ENCODE results near the gene CYSTM1. TPM values are rescaled to one million over a fixed set of nuclear protein-coding genes. Genes with fewer than 3 reads are reported as not detected.
"Not testable (repeated sequence)": the region's sequence is repeated elsewhere in the genome, so short reads cannot be mapped to it uniquely, and the experiment has no call there.

CYSTM1 gene
- total RNA-seq, 2 experiments from 2014 or later = 15.8 to 18.5 TPM

DNA sequence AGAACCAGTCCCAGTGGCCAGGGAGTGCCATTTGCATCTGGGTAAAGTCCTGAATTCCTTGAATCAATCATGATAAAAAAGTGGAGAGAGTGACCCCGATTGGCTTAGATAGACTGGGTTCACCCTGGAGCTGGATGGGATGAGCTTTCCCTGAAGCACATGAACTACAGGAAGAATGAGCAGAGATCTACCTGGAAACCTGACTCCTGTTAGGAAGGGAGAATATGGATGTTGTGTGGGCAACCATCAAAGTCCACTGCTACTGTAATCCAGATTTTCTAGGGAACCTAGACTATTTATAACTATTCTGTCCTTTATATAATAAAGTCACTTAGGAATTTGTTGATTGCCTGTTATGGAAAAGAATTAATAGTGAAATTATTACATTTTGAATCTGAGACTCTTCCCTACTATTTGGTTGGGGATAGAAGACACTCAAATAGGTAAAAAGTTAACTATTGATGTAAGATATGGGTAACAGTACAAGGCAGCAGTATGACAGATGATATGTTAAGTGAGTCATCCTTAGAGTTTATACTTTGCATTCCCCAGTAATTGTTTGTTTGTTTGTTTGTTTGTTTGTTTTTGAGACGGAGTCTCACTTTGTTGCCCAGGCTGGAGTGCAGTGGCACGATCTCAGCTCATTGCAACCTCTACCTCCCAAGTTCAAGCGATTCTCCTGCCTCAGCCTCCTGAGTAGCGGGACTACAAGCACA lies 17.9 kb downstream of the CYSTM1 start:
- no peak for DNase-seq
- Mint-ChIP-seq H3K4me3 (no peak overlapping the region), H3K27ac (no peak overlapping the region), H3K36me3 (ENCODE audit: low read depth) (no peaks in the 10 kb centered on the region), H3K9me3 (no peaks in the 10 kb centered on the region), H3K4me1 (ENCODE audit: low read depth) (no peaks in the 10 kb centered on the region), H3K27me3 (peaks cover 3% of the 10 kb centered on the region)
- intact Hi-C loops (cut with micrococcal nuclease) = no loop called here
- no peak for ATAC-seq
- CTCF ChIA-PET = no interaction called here
- POLR2A ChIA-PET = no interaction called here
- TF ChIP-seq, protein P1, sequence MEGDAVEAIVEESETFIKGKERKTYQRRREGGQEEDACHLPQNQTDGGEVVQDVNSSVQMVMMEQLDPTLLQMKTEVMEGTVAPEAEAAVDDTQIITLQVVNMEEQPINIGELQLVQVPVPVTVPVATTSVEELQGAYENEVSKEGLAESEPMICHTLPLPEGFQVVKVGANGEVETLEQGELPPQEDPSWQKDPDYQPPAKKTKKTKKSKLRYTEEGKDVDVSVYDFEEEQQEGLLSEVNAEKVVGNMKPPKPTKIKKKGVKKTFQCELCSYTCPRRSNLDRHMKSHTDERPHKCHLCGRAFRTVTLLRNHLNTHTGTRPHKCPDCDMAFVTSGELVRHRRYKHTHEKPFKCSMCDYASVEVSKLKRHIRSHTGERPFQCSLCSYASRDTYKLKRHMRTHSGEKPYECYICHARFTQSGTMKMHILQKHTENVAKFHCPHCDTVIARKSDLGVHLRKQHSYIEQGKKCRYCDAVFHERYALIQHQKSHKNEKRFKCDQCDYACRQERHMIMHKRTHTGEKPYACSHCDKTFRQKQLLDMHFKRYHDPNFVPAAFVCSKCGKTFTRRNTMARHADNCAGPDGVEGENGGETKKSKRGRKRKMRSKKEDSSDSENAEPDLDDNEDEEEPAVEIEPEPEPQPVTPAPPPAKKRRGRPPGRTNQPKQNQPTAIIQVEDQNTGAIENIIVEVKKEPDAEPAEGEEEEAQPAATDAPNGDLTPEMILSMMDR (IDR thresholded peaks at IDR 0.05) = no peak

DNA sequence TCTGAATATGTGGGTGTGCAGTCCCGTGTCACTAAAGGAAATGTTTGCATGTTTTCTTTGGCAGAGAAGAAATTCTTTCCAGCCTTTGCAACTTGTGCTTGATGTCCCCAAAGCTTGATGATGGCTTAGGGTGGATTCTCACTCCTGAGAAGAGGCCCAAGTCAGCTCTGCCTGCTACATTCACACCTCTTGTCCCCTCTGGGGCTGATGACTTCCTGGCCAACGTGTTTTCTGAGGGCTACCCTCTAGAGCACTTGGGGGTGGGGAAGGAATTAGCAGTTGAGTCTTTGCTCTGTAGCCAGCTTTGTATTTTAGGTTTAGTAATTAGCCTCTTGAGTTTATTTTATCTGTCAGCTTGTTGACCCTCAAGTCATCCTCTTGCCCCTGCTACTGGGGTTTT lies 19.7 kb downstream of the CYSTM1 start:
- Mint-ChIP-seq H3K9me3 (no peaks in the 10 kb centered on the region), H3K4me1 (ENCODE audit: low read depth) (no peaks in the 10 kb centered on the region), H3K4me3 (no peak overlapping the region), H3K27me3 (no peaks in the 10 kb centered on the region), H3K27ac (no peak overlapping the region), H3K36me3 (ENCODE audit: low read depth) (peaks cover 4% of the 10 kb centered on the region)
- intact Hi-C loops (cut with micrococcal nuclease) = no loop called here
- TF ChIP-seq, protein P1 (IDR thresholded peaks at IDR 0.05) = no peak
- DNase-seq = no peak
- ATAC-seq = no peak
- POLR2A ChIA-PET = no interaction called here
- CTCF ChIA-PET = interaction anchor here (1.7 kb wide), 1 partner anchor 122 kb away, joined by 4 read pairs; no protein-coding TSS in a partner anchor

DNA sequence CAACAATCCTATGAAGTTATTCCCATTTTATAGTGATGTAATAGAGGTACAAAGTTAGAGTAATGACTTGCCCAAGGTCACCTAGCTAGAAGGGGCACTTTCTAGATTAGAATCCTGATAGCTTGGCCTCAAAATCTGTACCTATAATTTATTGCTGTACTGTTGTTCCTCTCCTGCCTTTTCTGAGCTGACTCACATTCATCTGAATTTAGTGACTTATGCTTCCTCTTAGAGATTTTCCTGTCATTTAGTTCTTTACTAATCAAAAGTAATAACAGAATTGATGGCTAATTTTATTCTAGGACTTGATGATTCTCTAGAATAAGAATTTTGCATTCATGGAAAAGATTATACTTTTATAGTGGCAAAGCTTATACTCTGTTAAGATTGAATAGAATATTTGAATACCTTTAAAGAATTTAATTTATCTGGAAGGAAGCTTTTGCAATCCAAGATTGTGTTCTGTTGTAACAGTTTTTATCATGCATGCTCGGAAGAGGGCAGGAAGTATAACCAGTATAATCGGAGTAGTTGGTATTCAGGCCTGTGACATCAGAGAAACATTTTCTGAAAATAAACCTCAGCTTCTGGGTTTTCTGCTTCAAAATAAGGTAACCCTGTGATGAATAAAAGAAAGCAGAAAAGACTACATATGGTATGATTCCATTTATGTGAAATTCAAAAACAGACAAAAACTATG lies 21.3 kb downstream of the CYSTM1 start:
- POLR2A ChIA-PET = interaction anchor here (0.7 kb wide), 1 partner anchor 9 kb away, joined by 4 read pairs; no protein-coding TSS in a partner anchor

DNA sequence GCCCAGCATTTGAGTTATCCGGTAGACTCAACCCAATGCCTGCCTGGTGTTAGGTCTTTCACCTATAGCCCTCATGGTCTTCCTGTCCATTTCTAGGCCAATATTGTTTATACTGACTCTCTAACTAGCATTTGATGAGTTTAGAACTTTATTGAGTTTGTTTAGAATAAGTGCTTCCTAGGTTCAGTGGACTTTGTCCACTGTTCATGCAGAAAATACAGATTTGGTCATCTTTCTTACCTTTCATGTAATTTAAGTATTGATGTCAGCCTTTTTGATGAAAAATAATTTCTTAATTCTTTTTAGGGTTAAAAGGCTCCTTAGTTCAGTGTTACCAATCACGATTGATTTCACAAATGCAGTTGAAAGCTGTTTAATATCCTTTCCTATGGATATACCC lies 22.0 kb downstream of the CYSTM1 start:
- H3K4me3 Mint-ChIP-seq = no peak overlapping the region
- no peaks in the 10 kb centered on the region for H3K4me1 Mint-ChIP-seq (ENCODE audit: low read depth)
- DNase-seq = no peak
- H3K27ac Mint-ChIP-seq = no peak overlapping the region
- H3K36me3 Mint-ChIP-seq (ENCODE audit: low read depth) = peaks cover 4% of the 10 kb centered on the region
- no peaks in the 10 kb centered on the region for H3K9me3 Mint-ChIP-seq
- no peaks in the 10 kb centered on the region for H3K27me3 Mint-ChIP-seq
- ChIA-PET POLR2A (no interaction called here), CTCF (interaction anchor here (1.1 to 1.2 kb wide), 5 partner anchors 9 to 155 kb away, joined by 3 to 4 read pairs (median 3); no protein-coding TSS in a partner anchor)
- TF ChIP-seq, protein P1 (IDR thresholded peaks at IDR 0.05) = no peak
- intact Hi-C loops (cut with micrococcal nuclease) = no loop called here
- no peak for ATAC-seq

More for the DNA sequence above, 21.3 kb downstream of the CYSTM1 start:
- DNase-seq (no peak), ATAC-seq (no peak)
- Mint-ChIP-seq H3K4me1 (ENCODE audit: low read depth) (no peaks in the 10 kb centered on the region), H3K4me3 (no peak overlapping the region), H3K9me3 (no peaks in the 10 kb centered on the region), H3K27ac (no peak overlapping the region), H3K36me3 (ENCODE audit: low read depth) (peaks cover 4% of the 10 kb centered on the region), H3K27me3 (no peaks in the 10 kb centered on the region)
- TF ChIP-seq, protein P1 (IDR thresholded peaks at IDR 0.05) = no peak
- CTCF ChIA-PET = interaction anchor here (1.1 to 1.2 kb wide), 2 partner anchors 17 to 123 kb away, joined by 4 read pairs; no protein-coding TSS in a partner anchor
- intact Hi-C loops (cut with micrococcal nuclease) = no loop called here

DNA sequence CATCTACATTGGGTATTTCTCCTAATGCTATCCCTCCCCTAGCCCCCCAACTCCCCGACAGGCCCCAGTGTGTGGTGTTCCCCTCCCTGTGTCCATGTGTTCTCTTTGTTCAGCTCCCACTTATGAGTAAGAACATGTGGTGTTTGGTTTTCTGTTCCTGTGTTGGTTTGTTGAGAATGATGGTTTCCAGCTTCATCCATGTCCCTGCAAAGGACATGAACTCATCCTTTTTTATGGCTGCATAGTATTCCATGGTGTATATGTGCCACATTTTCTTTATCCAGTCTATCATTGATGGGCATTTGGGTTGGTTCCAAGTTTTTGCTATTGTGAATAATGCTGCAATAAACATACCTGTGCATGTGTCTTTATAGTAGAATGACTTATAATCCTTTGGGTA lies 23.9 kb downstream of the CYSTM1 start:
- H3K27me3 Mint-ChIP-seq; H3K9me3 Mint-ChIP-seq; H3K4me3 Mint-ChIP-seq; H3K27ac Mint-ChIP-seq; intact Hi-C loops (cut with micrococcal nuclease); H3K4me1 Mint-ChIP-seq (ENCODE audit: low read depth); H3K36me3 Mint-ChIP-seq (ENCODE audit: low read depth); CTCF ChIA-PET; POLR2A ChIA-PET; ATAC-seq; DNase-seq: not testable (repeated sequence)
